Smooth muscle cell (in vitro differentiated cells): ENCODE data around the gene SLFN11. TPM values are rescaled to one million over a fixed set of nuclear protein-coding genes. Genes with fewer than 3 reads are reported as not detected.
A peak's percentile ranks its signal among the peaks of the same experiment; 100 is the strongest.

Experiments
- DNase-seq: peaks from one replicate; lab custom pipeline; 2025; ENCODE audit not compliant: unreplicated experiment; lab: John Stamatoyannopoulos, UW
- H2AFZ ChIP-seq: fragments of 200-600 bp; sonication (generic); 2 replicates; pipeline ENCODE4 v1.6.0; 2016; ENCODE audit warnings: antibody characterized with exemption, low read depth, mild to moderate bottlenecking
- H3F3A ChIP-seq: fragments of 200-600 bp; sonication (generic); 2 replicates; pipeline ENCODE4 v1.6.0; 2017; ENCODE audit warnings: antibody characterized with exemption, low read depth
- H3K27ac ChIP-seq: fragments of 200-600 bp; sonication (generic); 2 replicates; pipeline ENCODE4 v1.5.1; 2016; ENCODE audit warnings: low read depth, mild to moderate bottlenecking
- H3K27me3 ChIP-seq: fragments of 200-600 bp; sonication (generic); 2 replicates; pipeline ENCODE4 v1.6.1; 2016; ENCODE audit warnings: low read depth, mild to moderate bottlenecking
- H3K36me3 ChIP-seq: fragments of 200-600 bp; sonication (generic); 2 replicates; pipeline ENCODE4 v1.5.1; 2016; ENCODE audit warnings: low read depth
- H3K4me1 ChIP-seq: fragments of 200-600 bp; sonication (generic); 2 replicates; pipeline ENCODE4 v1.5.1; 2016; ENCODE audit warnings: low read depth
- H3K4me2 ChIP-seq: fragments of 200-600 bp; sonication (generic); 2 replicates; pipeline ENCODE4 v1.6.0; 2016; ENCODE audit warnings: mild to moderate bottlenecking
- H3K4me3 ChIP-seq: fragments of 200-600 bp; sonication (generic); 2 replicates; pipeline ENCODE4 v1.5.1; 2016; ENCODE audit warnings: mild to moderate bottlenecking
- H3K79me2 ChIP-seq: fragments of 200-600 bp; sonication (generic); 2 replicates; pipeline ENCODE4 v1.6.0; 2016; ENCODE audit warnings: low read depth, mild to moderate bottlenecking
- H3K9ac ChIP-seq: fragments of 200-600 bp; sonication (generic); 2 replicates; pipeline ENCODE4 v1.6.0; 2016; ENCODE audit warnings: low read depth
- H3K9me3 ChIP-seq: fragments of 200-600 bp; sonication (generic); replicated peaks from 2 replicates; pipeline ENCODE4 v1.5.1; 2016; ENCODE audit warnings: low read depth
- H4K20me1 ChIP-seq: fragments of 200-600 bp; sonication (generic); 2 replicates; pipeline ENCODE4 v1.6.0; 2016; ENCODE audit warnings: low read depth
- WGBS: methylation state at CpG from one replicate; pipeline ENCODE4 v1.1.7; 2016; ENCODE audit warnings: low lambda C conversion rate; 5-methylcytosine and 5-hydroxymethylcytosine counted together
- polyA plus RNA-seq: library from polyadenylated mRNA; unstranded; fragments of >200 nt; fragmentation: Nextera tagmentation; extraction: Ambion mirVana; gene quantifications from 2 replicates; pipeline ENCODE4 v1.2.1, GENCODE V29; 2016
- total RNA-seq: library from RNA; depleted of rRNA; stranded (reverse); fragments of >200 nt; gene quantifications from 2 replicates; pipeline ENCODE4 v1.2.3, GENCODE V29; 2014
- TF ChIP-seq, protein P1 (sequence below): fragments of 200-600 bp; sonication (generic); IDR thresholded peaks from 2 replicates; pipeline ENCODE4 v1.5.1; 2017; ENCODE audit warnings: borderline replicate concordance, mild to moderate bottlenecking, antibody characterized with exemption; ENCODE audit not compliant: insufficient read depth, poor library complexity, severe bottlenecking

Gene SLFN11
- total and polyA plus RNA-seq, 2 experiments from 2014 or later: 1.8 to 4.3 TPM

- 84% methylated on average over 2 of the region's 2 CpGs for WGBS
- H3K9me3 ChIP-seq: no peaks in the 10 kb centered on the region
- no peak for DNase-seq
These were observed 3.6 kb upstream of the SLFN11 start for GRCh38 chr17:35377068-35377467.

GRCh38 chr17:35376245-35376644 is 2.8 kb upstream of the SLFN11 start:
- no peak overlapping the region for H3K4me3 ChIP-seq
- no peak overlapping the region for H3K4me2 ChIP-seq
- H3K9ac ChIP-seq: no peak overlapping the region

More at GRCh38 chr17:35377068-35377467, 3.6 kb upstream of the SLFN11 start:
- Histone ChIP-seq H3K4me3 (no peak overlapping the region), H3K9ac (no peak overlapping the region), H3F3A (no peaks in the 10 kb centered on the region), H3K27ac (no peak overlapping the region), H3K36me3 (no peaks in the 10 kb centered on the region), H3K4me2 (no peak overlapping the region), H4K20me1 (no peaks in the 10 kb centered on the region), H3K4me1 (peaks cover 5% of the 10 kb centered on the region), H2AFZ (no peak overlapping the region), H3K79me2 (no peaks in the 10 kb centered on the region), H3K27me3 (peaks cover 57% of the 10 kb centered on the region)
- TF ChIP-seq, protein P1, sequence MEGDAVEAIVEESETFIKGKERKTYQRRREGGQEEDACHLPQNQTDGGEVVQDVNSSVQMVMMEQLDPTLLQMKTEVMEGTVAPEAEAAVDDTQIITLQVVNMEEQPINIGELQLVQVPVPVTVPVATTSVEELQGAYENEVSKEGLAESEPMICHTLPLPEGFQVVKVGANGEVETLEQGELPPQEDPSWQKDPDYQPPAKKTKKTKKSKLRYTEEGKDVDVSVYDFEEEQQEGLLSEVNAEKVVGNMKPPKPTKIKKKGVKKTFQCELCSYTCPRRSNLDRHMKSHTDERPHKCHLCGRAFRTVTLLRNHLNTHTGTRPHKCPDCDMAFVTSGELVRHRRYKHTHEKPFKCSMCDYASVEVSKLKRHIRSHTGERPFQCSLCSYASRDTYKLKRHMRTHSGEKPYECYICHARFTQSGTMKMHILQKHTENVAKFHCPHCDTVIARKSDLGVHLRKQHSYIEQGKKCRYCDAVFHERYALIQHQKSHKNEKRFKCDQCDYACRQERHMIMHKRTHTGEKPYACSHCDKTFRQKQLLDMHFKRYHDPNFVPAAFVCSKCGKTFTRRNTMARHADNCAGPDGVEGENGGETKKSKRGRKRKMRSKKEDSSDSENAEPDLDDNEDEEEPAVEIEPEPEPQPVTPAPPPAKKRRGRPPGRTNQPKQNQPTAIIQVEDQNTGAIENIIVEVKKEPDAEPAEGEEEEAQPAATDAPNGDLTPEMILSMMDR: no peak

DNA sequence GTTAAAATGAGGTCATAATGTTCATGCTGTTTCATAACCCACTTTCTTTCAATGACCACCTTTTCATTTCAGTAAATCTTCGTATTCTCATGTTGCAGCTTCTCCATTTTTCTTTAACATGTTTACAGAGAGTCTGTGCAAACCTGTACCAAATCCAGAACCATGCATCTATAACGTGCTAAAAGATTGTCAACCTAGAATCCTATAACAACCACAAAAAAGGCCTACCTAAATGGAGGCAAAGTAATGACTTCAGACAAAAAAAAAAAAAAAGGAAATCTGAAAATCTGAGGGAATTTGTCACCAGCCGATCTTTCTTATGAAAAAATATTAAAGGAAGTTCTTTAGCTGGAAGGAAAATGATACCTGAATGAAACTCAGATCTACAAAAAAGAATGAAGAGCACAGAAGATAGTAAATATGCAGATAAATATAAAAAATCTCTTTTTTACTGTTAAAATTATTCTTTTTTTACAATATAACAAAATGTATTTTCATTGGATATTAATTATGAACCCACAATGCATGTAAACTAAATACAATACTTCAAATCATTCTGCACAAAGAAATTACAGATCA is 1.4 kb upstream of the SLFN11 start:
- H3K4me2 ChIP-seq: peak overlapping the region; percentile 95
- no peaks in the 10 kb centered on the region for H4K20me1 ChIP-seq
- TF ChIP-seq, protein P1: no peak
- H3K4me1 ChIP-seq: peaks cover 5% of the 10 kb centered on the region
- H3K79me2 ChIP-seq: no peaks in the 10 kb centered on the region
- H3K36me3 ChIP-seq: no peaks in the 10 kb centered on the region
- H3K9me3 ChIP-seq: peaks cover 4% of the 10 kb centered on the region
- H3K4me3 ChIP-seq: peak overlapping the region; percentile 59
- H3K27ac ChIP-seq: no peak overlapping the region
- H2AFZ ChIP-seq: no peak overlapping the region
- DNase-seq: no peak
- H3K9ac ChIP-seq: no peak overlapping the region
- no peaks in the 10 kb centered on the region for H3F3A ChIP-seq
- H3K27me3 ChIP-seq: peaks cover 79% of the 10 kb centered on the region
- WGBS: 79% methylated on average over 3 of the region's 3 CpGs

More at GRCh38 chr17:35376245-35376644, 2.8 kb upstream of the SLFN11 start:
- no peaks in the 10 kb centered on the region for H3K79me2 ChIP-seq
- H4K20me1 ChIP-seq: no peaks in the 10 kb centered on the region
- no peak overlapping the region for H2AFZ ChIP-seq
- H3F3A ChIP-seq: no peaks in the 10 kb centered on the region
- H3K4me1 ChIP-seq: peaks cover 5% of the 10 kb centered on the region
- no peaks in the 10 kb centered on the region for H3K36me3 ChIP-seq
- no peak overlapping the region for H3K27ac ChIP-seq
- no peak for DNase-seq
- H3K9me3 ChIP-seq: no peaks in the 10 kb centered on the region
- peaks cover 65% of the 10 kb centered on the region for H3K27me3 ChIP-seq
- WGBS: 63% methylated on average over 1 of the region's 1 CpG
- TF ChIP-seq, protein P1: no peak
